ENCODE data around the gene NSF.
"Not testable (repeated sequence)": the region's sequence is repeated elsewhere in the genome, so short reads cannot be mapped to it uniquely, and the experiment has no call there.

NSF gene

DNA sequence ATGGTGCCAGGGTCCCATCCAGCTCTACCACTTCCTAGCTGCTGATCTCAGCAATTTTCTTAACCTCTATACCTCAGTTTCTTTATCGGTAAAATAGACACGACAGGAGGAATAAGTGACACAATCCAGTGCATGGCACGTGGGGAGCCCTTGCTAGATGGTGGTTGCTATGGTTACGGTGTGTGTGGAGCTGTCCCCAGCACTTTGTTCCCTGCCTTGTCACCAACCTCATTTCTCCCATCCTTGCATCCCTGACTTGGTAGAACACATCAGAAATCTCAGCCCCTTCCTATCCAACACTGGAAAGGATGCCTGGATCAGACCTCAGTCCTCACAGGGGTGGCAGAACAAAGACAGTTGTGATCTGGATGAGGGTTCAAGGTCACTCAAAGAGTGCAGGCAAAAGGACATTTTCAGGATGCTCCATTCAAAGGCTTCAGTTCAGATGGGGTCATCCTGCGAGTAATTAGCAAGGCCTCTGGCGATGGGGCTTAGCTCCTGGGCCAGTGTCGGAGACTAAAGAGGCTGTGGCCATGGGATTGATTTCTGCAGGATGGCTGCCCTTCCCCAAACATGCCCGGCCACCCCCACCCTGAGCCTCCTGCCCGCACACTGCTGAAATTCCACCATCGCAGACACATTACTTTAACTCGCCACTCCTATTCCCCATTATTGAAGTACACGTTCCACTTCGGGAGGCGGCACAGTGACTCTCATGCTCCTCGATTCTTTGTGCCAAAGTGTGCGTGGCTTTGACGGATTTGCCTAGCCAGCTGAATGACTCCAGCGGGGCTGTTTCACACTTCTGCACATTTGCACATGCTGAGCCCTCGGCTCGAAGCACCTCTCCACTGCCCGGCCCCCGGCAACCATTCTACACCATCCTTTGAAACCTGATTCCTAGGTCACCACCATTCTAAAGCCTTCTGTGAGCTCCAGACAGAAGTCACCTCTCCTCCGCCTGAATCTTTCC lies 187.8 kb downstream of the NSF start:
- DNase-seq = no peak

- DNase-seq = no peak
Observed at GRCh38 chr17:46780003-46780373, 189.5 kb downstream of the NSF start.

DNA sequence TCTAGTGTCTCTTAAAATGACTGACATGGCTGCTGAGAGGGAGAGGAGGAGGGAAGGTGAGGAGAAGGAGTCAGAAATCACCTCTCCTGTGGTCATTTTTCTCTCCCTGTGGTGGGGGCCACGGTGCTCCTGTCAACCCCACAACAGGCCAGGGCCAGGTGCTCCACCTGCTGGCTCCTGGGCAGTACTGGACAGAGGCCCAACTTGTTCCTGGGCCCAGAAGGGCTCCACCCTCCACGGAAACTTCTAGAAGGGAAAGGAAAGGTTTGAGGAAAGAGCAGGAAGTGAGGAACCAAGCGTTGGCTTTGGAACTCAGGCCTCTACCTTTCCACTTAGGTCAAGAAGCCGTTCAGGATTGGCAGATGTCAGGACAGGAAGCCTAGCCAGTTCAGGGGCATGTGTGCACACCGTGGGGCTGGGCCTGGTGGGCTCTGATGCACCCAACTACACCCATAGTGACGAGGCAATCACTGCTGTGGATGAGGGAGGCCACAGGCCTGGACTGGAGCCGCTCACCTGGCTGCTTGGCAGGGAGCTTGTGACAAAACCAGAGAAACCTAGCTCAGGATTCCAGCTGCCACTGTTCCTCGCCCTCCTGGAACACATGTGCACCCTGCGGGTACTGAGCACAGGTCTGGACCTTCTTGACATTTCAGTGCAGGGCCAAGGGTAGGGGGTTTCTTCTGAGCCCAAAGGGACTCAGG lies 191.9 kb downstream of the NSF start:
- DNase-seq = peak; percentile 17

DNA sequence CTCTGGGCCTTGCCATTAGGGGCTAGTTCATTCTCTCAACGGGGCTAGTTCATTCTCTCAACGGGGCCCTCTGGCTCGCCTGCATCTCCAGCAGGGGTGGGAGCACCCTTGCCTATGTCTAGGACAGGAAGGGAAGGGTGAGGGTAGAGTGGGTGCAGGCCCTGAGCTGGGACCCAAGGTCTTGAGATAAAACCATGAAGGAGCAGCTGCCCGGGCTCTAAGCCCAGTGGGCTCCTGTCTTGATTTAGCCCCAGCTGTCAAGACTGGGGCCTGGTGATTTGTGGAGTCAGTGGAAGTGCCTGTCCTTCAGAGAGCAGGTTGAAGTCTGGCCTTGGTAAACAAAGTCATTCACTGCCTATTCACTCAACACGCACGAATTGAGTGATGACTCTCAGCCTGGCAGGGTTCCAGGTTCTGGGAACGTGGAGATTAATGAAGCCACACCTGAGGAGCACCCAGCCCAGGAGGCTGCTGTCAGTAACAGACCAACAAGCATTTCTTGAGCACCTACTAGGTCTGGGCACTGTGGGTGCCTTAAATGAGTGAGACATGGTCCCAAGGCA lies 192.6 kb downstream of the NSF start:
- no peak for DNase-seq

GRCh38 chr17:46785696-46786095 lies 195.2 kb downstream of the NSF start:
- DNase-seq = no peak

DNA sequence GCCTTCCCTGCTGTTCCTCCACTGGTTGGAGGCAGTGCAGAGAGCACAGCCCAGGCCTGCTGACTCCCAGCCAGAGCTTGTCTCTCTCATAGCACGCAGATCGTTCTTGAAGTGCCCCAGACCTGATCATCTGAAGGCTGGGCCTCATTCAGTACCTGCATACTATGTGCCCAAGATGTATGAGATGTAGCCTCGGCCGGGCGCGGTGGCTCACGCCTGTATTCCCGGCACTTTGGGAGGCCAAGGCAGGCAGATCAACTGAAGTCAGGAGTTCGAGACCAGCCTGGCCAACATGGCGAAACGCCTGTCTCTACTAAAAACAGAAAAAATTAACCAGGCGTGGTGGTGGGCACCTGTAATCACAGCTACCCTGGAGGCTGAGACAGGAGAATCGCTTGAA lies 197.0 kb downstream of the NSF start:
- DNase-seq = no peak

GRCh38 chr17:46788300-46788699 lies 197.8 kb downstream of the NSF start:
- no peak for DNase-seq

DNA sequence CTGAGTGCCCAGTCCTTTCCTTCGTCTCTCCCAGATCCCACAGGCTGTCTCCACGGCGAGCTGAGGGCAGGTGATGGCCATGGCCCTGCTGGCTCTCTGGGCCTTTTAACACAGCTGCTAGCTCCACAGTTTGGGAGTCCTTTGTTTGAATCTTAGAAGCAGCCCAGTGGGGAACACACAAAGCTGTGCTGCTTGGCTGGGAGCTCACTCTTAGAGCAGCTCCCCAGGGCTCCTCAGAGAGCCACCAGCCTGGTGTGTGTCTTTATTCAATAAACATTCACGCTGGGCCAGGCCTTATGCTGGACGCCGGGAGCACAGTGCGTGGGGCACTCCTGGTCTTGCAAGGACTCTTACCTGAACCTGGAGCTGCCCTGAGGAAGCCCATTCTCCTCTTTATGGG lies 198.3 kb downstream of the NSF start:
- no peak for DNase-seq

GRCh38 chr17:46789610-46790009 lies 199.1 kb downstream of the NSF start:
- no peak for DNase-seq

- DNase-seq = no peak
Observed at GRCh38 chr17:46790216-46790615, 199.7 kb downstream of the NSF start.

DNA sequence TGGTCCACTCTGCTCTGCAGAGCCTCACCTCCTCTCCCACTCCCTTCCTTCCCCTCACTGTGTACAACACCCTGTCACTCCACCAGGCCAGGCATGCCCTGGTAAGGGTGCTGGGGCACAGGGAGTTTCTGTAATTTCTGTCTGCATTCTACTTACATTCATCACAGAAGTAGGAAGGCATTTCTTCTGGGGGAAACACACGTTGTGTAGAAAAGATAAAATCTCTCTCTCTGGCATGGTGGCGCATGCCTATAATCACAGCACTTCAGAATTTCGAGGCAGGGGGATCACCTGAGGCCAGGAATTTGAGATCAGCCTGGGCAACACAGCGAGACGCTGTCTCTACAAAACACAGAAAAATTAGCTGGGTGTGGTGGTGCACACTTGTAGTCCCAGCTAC lies 201.1 kb downstream of the NSF start:
- no peak for DNase-seq

- DNase-seq = no peak
Observed at GRCh38 chr17:46792071-46792470, 201.6 kb downstream of the NSF start.

DNA sequence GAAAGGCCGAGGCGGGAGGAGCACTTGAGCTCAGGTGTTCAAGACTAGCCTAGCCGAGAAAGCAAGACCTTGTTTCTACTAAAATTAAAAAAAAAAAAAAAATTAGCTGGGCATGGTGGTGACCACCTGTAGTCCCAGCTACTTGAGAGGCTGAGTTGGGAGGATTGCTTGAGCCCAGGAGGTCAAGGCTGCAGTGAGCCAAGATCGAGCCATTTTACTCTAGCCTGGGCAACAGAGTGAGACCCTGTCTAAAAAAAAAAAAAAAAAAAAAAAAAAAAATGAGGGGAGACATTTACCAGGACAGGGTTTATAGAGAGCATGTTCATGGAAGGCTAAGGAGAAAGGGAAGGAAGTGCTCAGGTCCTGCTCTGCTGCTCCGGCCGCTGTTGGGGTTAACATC lies 202.6 kb downstream of the NSF start:
- not testable (repeated sequence) for DNase-seq

GRCh38 chr17:46793541-46793940 lies 203.1 kb downstream of the NSF start:
- no peak for DNase-seq

GRCh38 chr17:46794318-46794717 lies 203.8 kb downstream of the NSF start:
- DNase-seq = no peak

GRCh38 chr17:46795379-46795952 lies 205.0 kb downstream of the NSF start:
- no peak for DNase-seq

DNA sequence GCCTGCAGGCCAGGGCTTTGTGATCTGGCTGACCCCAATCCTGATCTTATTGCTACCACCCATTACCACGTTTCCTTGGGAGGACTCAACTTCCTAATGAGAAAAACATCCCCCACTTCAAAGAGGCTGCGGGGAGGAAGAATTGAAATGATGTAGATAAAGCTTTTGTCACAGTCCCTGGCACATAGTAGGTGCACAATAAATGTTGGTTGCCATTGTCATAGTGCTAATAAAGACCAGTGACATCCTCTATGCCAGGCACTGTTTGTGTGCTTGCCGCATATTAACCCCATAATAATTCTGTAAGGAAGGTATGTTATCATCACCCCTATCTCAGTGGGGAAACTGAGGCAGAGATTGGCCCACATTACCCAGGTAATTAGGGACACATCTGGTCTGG lies 205.6 kb downstream of the NSF start:
- DNase-seq = no peak

DNA sequence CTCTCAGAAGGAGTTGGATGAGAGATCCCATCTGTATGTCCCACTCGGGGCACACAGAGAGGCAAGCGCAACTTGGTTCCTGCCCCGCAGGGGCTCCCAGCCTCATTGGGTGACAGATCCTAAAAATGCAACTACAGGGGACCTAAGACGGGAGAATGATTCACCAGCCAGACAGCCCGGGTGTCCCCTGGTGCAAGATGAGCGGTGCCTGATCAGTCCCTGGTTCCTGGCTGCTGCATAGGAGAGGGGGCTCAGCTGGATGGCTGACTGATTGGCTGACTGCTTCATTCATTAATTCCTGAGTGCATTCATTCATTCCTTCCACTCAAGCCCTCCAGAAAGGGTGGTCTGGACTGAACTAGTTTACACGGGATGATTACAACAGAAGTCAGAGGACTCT lies 206.1 kb downstream of the NSF start:
- DNase-seq = no peak

- no peak for DNase-seq
Observed at GRCh38 chr17:46796956-46797530, 206.6 kb downstream of the NSF start.

- DNase-seq = no peak
Observed at GRCh38 chr17:46800573-46800972, 210.1 kb downstream of the NSF start.

- no peak for DNase-seq
Observed at GRCh38 chr17:46802800-46803199, 212.3 kb downstream of the NSF start.

DNA sequence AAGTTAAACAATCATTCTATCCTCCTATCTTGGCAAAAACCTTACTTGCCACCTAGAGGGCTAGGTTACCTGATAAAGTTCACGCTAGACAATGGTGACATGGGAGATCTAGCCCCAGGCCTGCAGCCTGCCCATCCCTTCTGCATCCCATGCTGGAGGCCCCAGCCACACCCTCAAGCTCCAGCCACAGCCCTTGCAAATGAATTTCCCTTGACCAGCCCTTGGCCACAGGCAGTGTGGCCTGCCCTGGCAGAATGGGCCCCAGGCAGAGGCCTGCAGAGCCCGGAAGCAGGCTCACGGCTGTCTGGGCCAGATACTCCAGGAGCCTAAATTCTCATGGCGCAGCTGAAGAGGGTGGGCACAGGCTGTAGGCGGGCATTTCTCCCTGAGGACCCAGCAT lies 213.1 kb downstream of the NSF start:
- DNase-seq = no peak

GRCh38 chr17:46805771-46806170 lies 215.3 kb downstream of the NSF start:
- no peak for DNase-seq
